Loucy (cell line): ENCODE results near the gene ENTPD6.
"Not testable (repeated sequence)": the region's sequence is repeated elsewhere in the genome, so short reads cannot be mapped to it uniquely, and the experiment has no call there.

Source experiments
- H2AFZ ChIP-seq: fragments of 200-600 bp; sonication (generic); 2 replicates; pipeline ENCODE4 v1.6.0; 2016; ENCODE audit warnings: antibody characterized with exemption, mild to moderate bottlenecking, low read length, moderate library complexity
- H3F3A ChIP-seq: fragments of 200-600 bp; 2 replicates; pipeline ENCODE4 v1.6.0; 2016; ENCODE audit warnings: antibody characterized with exemption, low read depth, mild to moderate bottlenecking
- H3K27me3 ChIP-seq: fragments of 200-600 bp; sonication (generic); 2 replicates; pipeline ENCODE4 v1.6.1; 2014; ENCODE audit warnings: low read length, mild to moderate bottlenecking; ENCODE audit not compliant: insufficient read depth, poor library complexity, severe bottlenecking
- H3K36me3 ChIP-seq: fragments of 200-600 bp; sonication (generic); 2 replicates; pipeline ENCODE4 v1.6.1; 2016; ENCODE audit warnings: low read length; ENCODE audit not compliant: insufficient read depth
- H3K4me1 ChIP-seq: fragments of 200-600 bp; sonication (generic); 2 replicates; pipeline ENCODE4 v1.5.1; 2014; ENCODE audit warnings: low read length, mild to moderate bottlenecking; ENCODE audit not compliant: insufficient read depth, poor library complexity, severe bottlenecking
- H3K4me2 ChIP-seq: fragments of 200-600 bp; sonication (generic); 2 replicates; pipeline ENCODE4 v1.6.0; 2014; ENCODE audit warnings: antibody characterized with exemption, low read length, low read depth, mild to moderate bottlenecking; ENCODE audit not compliant: poor library complexity, severe bottlenecking
- H3K4me3 ChIP-seq: fragments of 200-600 bp; sonication (generic); 2 replicates; pipeline ENCODE4 v1.5.1; 2014; ENCODE audit warnings: low read length, mild to moderate bottlenecking, mixed read lengths; ENCODE audit not compliant: poor library complexity, severe bottlenecking
- H3K79me2 ChIP-seq: fragments of 200-600 bp; sonication (generic); 2 replicates; pipeline ENCODE4 v1.6.1; 2014; ENCODE audit warnings: low read length; ENCODE audit not compliant: insufficient read depth
- H3K9ac ChIP-seq: fragments of 200-600 bp; sonication (generic); 2 replicates; pipeline ENCODE4 v1.6.0; 2014; ENCODE audit warnings: mild to moderate bottlenecking, low read depth, low read length, moderate library complexity; ENCODE audit not compliant: poor library complexity, severe bottlenecking
- H3K9me2 ChIP-seq: fragments of 200-600 bp; sonication (generic); replicated peaks from 2 replicates; pipeline ENCODE4 v1.6.1; 2016; ENCODE audit warnings: low read depth, low read length, mixed read lengths
- H3K9me3 ChIP-seq: fragments of 200-600 bp; sonication (generic); 2 replicates; pipeline ENCODE4 v1.6.1; 2014; ENCODE audit warnings: mild to moderate bottlenecking, antibody characterized with exemption, low read length, low read depth; ENCODE audit not compliant: insufficient read depth
- H4K20me1 ChIP-seq: fragments of 200-600 bp; sonication (generic); 2 replicates; pipeline ENCODE4 v1.6.0; 2014; ENCODE audit warnings: antibody characterized with exemption, low read length, mild to moderate bottlenecking; ENCODE audit not compliant: insufficient read depth, poor library complexity, severe bottlenecking
- EZH2phosphoT487 ChIP-seq: fragments of 200-600 bp; IDR thresholded peaks from 2 replicates; pipeline ENCODE4 v1.6.1; 2018; ENCODE audit warnings: antibody characterized with exemption, mild to moderate bottlenecking, moderate library complexity, borderline replicate concordance
- TF ChIP-seq, protein P1 (sequence below): fragments of 200-600 bp; sonication (generic); conservative IDR thresholded peaks from 2 replicates; pipeline ENCODE4 v1.5.1; 2014; ENCODE audit warnings: mild to moderate bottlenecking, antibody characterized with exemption, low read length

Gene ENTPD6

DNA sequence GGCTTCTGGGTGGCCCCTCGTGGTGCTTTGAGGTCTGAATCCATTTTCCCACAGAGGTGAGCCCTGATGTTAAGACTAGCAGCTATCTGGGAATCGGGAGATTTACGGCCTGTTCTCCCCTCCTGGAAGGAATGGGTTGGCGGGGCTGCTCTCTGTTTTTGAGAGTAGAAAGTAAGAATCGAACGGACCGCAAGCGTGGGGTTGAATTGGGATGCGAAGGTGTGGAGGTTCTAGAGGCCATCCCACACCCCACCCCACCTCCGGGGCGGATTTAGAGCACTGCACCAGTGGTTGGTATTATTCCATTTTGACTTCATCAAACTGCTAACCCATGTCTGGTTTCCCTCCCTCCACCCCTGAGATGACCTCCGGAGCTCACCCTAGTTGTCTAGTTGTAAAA is 63.8 kb downstream of the ENTPD6 start:
- Histone ChIP-seq H3K9ac (no peak overlapping the region), H3F3A (no peaks in the 10 kb centered on the region), H3K4me2 (no peak overlapping the region), H3K4me3 (no peak overlapping the region), H3K36me3 (peaks cover 18% of the 10 kb centered on the region; the same call in 1 of the 2 replicates), H4K20me1 (peaks cover 6% of the 10 kb centered on the region), H3K9me2 (no peaks in the 10 kb centered on the region), H3K79me2 (peaks cover 36% of the 10 kb centered on the region; the same call in 1 of the 2 replicates), H3K9me3 (no peaks in the 10 kb centered on the region), H3K27me3 (no peaks in the 10 kb centered on the region), H2AFZ (no peak overlapping the region), H3K4me1 (peaks cover 31% of the 10 kb centered on the region)
- TF ChIP-seq, protein P1, sequence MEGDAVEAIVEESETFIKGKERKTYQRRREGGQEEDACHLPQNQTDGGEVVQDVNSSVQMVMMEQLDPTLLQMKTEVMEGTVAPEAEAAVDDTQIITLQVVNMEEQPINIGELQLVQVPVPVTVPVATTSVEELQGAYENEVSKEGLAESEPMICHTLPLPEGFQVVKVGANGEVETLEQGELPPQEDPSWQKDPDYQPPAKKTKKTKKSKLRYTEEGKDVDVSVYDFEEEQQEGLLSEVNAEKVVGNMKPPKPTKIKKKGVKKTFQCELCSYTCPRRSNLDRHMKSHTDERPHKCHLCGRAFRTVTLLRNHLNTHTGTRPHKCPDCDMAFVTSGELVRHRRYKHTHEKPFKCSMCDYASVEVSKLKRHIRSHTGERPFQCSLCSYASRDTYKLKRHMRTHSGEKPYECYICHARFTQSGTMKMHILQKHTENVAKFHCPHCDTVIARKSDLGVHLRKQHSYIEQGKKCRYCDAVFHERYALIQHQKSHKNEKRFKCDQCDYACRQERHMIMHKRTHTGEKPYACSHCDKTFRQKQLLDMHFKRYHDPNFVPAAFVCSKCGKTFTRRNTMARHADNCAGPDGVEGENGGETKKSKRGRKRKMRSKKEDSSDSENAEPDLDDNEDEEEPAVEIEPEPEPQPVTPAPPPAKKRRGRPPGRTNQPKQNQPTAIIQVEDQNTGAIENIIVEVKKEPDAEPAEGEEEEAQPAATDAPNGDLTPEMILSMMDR: no peak
- no peak for TF ChIP-seq EZH2phosphoT487

DNA sequence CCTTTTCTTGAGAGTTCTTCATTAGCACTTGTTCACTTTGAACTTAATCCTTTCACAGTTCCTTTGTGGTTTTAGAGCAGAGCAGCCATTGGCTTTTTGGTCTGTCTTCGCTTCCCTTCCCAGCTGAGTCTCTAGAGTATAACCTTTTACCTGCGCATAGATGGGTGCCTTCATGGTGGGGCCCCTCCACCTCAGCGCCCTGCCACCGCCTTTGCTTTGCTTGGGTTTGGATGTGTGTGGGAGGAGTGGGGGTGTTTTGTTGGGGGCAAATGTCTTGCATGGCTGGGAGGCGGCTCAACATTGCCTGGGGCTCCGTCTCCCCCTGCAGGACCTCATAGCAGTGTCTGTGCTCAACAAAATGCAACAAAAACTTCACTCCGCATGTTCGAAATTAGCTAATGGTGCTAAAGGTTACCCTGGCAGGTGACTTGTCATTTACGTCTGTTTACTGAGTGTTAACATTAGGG is 64.3 kb downstream of the ENTPD6 start:
- no peak overlapping the region for H3K4me3 ChIP-seq
- peaks cover 18% of the 10 kb centered on the region; the same call in 1 of the 2 replicates for H3K36me3 ChIP-seq
- H3K79me2 ChIP-seq: peaks cover 31% of the 10 kb centered on the region; the same call in 1 of the 2 replicates
- H3K27me3 ChIP-seq: no peaks in the 10 kb centered on the region
- H3K4me1 ChIP-seq: peaks cover 31% of the 10 kb centered on the region
- no peak overlapping the region for H3K9ac ChIP-seq
- H3K9me2 ChIP-seq: no peaks in the 10 kb centered on the region
- no peaks in the 10 kb centered on the region for H3K9me3 ChIP-seq
- TF ChIP-seq, protein P1: peak; percentile 14; the same call in 1 of the 2 replicates
- TF ChIP-seq EZH2phosphoT487: no peak
- no peak overlapping the region for H3K4me2 ChIP-seq
- H2AFZ ChIP-seq: no peak overlapping the region
- H3F3A ChIP-seq: no peaks in the 10 kb centered on the region
- H4K20me1 ChIP-seq: peaks cover 6% of the 10 kb centered on the region

DNA sequence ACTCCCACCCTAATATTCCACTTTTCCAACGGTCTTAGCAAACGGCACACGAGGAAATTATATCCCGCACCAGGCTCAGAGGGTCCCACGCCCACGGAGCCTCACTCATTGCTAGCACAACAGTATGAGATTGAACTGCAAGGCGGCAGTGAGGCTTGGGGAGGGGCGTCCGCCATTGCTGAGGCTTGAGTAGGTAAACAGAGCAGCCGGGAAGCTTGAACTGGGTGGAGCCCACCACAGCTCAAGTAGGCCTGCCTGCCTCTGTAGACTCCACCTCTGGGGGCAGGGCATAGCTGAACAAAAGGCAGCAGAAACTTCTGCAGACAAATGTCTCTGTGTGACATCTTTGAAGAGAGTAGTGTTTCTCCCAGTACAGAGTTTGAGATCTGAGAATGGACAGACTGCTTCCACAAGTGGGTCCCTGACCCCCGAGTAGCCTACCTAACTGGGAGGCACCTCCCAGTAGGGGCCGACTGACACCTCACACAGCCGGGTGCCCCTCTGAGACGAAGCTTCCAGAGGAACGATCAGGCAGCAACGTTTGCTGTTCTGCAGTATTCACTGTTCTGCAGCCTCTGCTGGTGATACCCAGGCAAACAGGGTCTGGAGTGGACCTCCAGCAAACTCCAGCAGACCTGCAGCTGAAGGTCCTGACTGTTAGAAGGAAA is 65.4 kb downstream of the ENTPD6 start:
- H4K20me1 ChIP-seq, H3K9me2 ChIP-seq, H3K4me3 ChIP-seq, H3K9ac ChIP-seq, H3F3A ChIP-seq, H3K9me3 ChIP-seq, H3K4me2 ChIP-seq, H3K27me3 ChIP-seq, H2AFZ ChIP-seq: not testable (repeated sequence)
- Histone ChIP-seq H3K79me2 (peaks cover 24% of the 10 kb centered on the region; the same call in 1 of the 2 replicates), H3K36me3 (peaks cover 18% of the 10 kb centered on the region; the same call in 1 of the 2 replicates), H3K4me1 (peaks cover 31% of the 10 kb centered on the region)
